GM12878 (cell line): ENCODE measurements around the gene DNAJC11. TPM values are rescaled to one million over a fixed set of nuclear protein-coding genes. Genes with fewer than 3 reads are reported as not detected.

ENCODE experiments used
- ATAC-seq: fragments of 200-7000 bp; cut with Tn5 transposase; 3 replicates; pipeline ENCODE4 v1.9.1; 2020; ENCODE audit warnings: mild to moderate bottlenecking, moderate library complexity
- BruUV-seq: library from RNA; stranded (reverse); fragments of 400-500 nt; replicated peaks from 2 replicates; lab custom pipeline; 2021; lab: Mats Ljungman, UMichigan
- CTCF ChIA-PET: fragments of 300-600 bp; sonication (Branson Sonifier 250); formaldehyde crosslinking; extraction: SDS; loops from one replicate; lab custom pipeline; 2021; ENCODE audit warnings: inconsistent platforms; lab: Yijun Ruan, JAX
- POLR2A ChIA-PET: fragments of 350-600 bp; formaldehyde crosslinking; extraction: SDS; loops from one replicate; lab custom pipeline; 2021; ENCODE audit warnings: inconsistent platforms; lab: Charles Lee
- RAD21 ChIA-PET: fragments of 300-600 bp; sonication (Branson Sonifier 250); formaldehyde crosslinking; loops from one replicate; lab custom pipeline; 2023; ENCODE audit warnings: antibody characterized with exemption; ENCODE audit not compliant: unreplicated experiment; lab: Charles Lee
- SMC1A ChIA-PET: fragments of 300-600 bp; sonication (Branson Sonifier 250); formaldehyde crosslinking; loops from one replicate; lab custom pipeline; 2023; ENCODE audit not compliant: unreplicated experiment, uncharacterized antibody; lab: Charles Lee
- DNase-seq: peaks from one replicate; pipeline ENCODE4 v3.0.0-alpha.2; 2011; ENCODE audit warnings: low read depth, low spot score
- FAIRE-seq: peaks from 3 replicates; lab custom pipeline; 2011; peaks lifted over from hg19 to GRCh38; lab: Jason Lieb, UNC
- H2AFZ ChIP-seq: 2 replicates; pipeline ENCODE4 v1.6.0; 2011; ENCODE audit warnings: low read depth, low read length, control low read depth; ENCODE audit not compliant: control insufficient read depth
- H3K27ac ChIP-seq: 2 replicates; pipeline ENCODE4 v1.5.1; 2011; ENCODE audit warnings: control low read depth; ENCODE audit not compliant: control insufficient read depth, insufficient read depth
- H3K27me3 ChIP-seq, 2 experiments: replicated peaks in 1 of 2; 2 replicates each; pipeline versions ENCODE4 v1.6.0 to v1.6.1; 2011; ENCODE audit warnings: low read length in 1 of 2; ENCODE audit not compliant: control insufficient read depth in 2 of 2, insufficient read depth in 2 of 2
- H3K36me3 ChIP-seq, 2 experiments: 2 replicates each; pipeline ENCODE4 v1.5.1; 2011; ENCODE audit warnings: low read length in 1 of 2; ENCODE audit not compliant: control insufficient read depth in 2 of 2, insufficient read depth in 2 of 2
- H3K4me1 ChIP-seq: 2 replicates; pipeline ENCODE4 v1.6.1; 2011; ENCODE audit warnings: mild to moderate bottlenecking, low read length, moderate library complexity, mixed read lengths; ENCODE audit not compliant: control insufficient read depth, insufficient read depth
- H3K4me2 ChIP-seq: 2 replicates; pipeline ENCODE4 v1.6.0; 2011; ENCODE audit warnings: control low read depth; ENCODE audit not compliant: control insufficient read depth, insufficient read depth
- H3K4me3 ChIP-seq: fragments of 200-600 bp; sonication (generic); 2 replicates; pipeline ENCODE4 v1.5.1; 2016
- H3K79me2 ChIP-seq: 2 replicates; pipeline ENCODE4 v1.6.0; 2011; ENCODE audit warnings: low read length; ENCODE audit not compliant: control insufficient read depth, insufficient read depth
- H3K9ac ChIP-seq: 2 replicates; pipeline ENCODE4 v1.8.0; 2011; ENCODE audit warnings: low read length, control low read depth, mixed read lengths; ENCODE audit not compliant: control insufficient read depth, insufficient read depth
- H3K9me3 ChIP-seq: replicated peaks from 3 replicates; pipeline ENCODE4 v1.5.1; 2011; ENCODE audit warnings: mild to moderate bottlenecking, low read length; ENCODE audit not compliant: control insufficient read depth, insufficient read depth
- H4K20me1 ChIP-seq: 2 replicates; pipeline ENCODE4 v1.6.0; 2011; ENCODE audit not compliant: control insufficient read depth, insufficient read depth
- DPF2 ChIP-seq: fragments of 450-650 bp; IDR thresholded peaks from 2 replicates; pipeline ENCODE4 v1.6.1; 2017; ENCODE audit warnings: mild to moderate bottlenecking
- ESRRA ChIP-seq: IDR thresholded peaks from 2 replicates; pipeline ENCODE4 v1.6.1; 2012; ENCODE audit warnings: mild to moderate bottlenecking, low read length, improper control_type of control experiment
- EZH2 ChIP-seq: IDR thresholded peaks from 2 replicates; pipeline ENCODE4 v1.6.1; 2012; ENCODE audit warnings: low read depth, mild to moderate bottlenecking, control low read depth, inconsistent platforms, low read length, borderline replicate concordance; ENCODE audit not compliant: control insufficient read depth
- FOS ChIP-seq: IDR thresholded peaks from 3 replicates; pipeline ENCODE4 v1.6.1; 2011; ENCODE audit warnings: borderline replicate concordance; ENCODE audit not compliant: insufficient read length; ENCODE audit errors: extremely low read depth
- HDGF ChIP-seq: fragments of 450-650 bp; IDR thresholded peaks from 2 replicates; pipeline ENCODE4 v1.6.1; 2016; ENCODE audit warnings: antibody characterized with exemption
- JUNB ChIP-seq: IDR thresholded peaks from 2 replicates; pipeline ENCODE4 v1.6.1; 2016; ENCODE audit warnings: antibody characterized with exemption, mild to moderate bottlenecking
- KAT2A ChIP-seq: conservative IDR thresholded peaks from 2 replicates; pipeline ENCODE4 v1.6.1; 2011; ENCODE audit warnings: low read depth, low read length; ENCODE audit not compliant: control insufficient read depth
- MEF2B ChIP-seq: fragments of 450-650 bp; IDR thresholded peaks from 2 replicates; pipeline ENCODE4 v1.6.1; 2018; ENCODE audit warnings: mild to moderate bottlenecking, moderate library complexity; ENCODE audit not compliant: partially characterized antibody, poor library complexity, severe bottlenecking
- NFXL1 ChIP-seq: fragments of 450-650 bp; IDR thresholded peaks from 2 replicates; pipeline ENCODE4 v1.6.1; 2017; ENCODE audit warnings: antibody characterized with exemption, mild to moderate bottlenecking, borderline replicate concordance
- NFYB ChIP-seq: IDR thresholded peaks from 2 replicates; pipeline ENCODE4 v1.6.1; 2011; ENCODE audit warnings: low read depth, mild to moderate bottlenecking, low read length, improper control_type of control experiment, moderate library complexity; ENCODE audit not compliant: insufficient read depth
- PAX5 ChIP-seq: IDR thresholded peaks from 2 replicates; pipeline ENCODE4 v1.6.1; 2011; ENCODE audit warnings: low read depth, low read length, borderline replicate concordance
- PAX8 ChIP-seq: fragments of 450-650 bp; IDR thresholded peaks from 2 replicates; pipeline ENCODE4 v1.6.1; 2017; ENCODE audit warnings: mild to moderate bottlenecking, moderate library complexity
- RAD51 ChIP-seq: fragments of 450-650 bp; IDR thresholded peaks from 2 replicates; pipeline ENCODE4 v1.6.1; 2016; ENCODE audit warnings: moderate library complexity, mild to moderate bottlenecking, inconsistent platforms
- STAT3 ChIP-seq: IDR thresholded peaks from 2 replicates; pipeline ENCODE4 v1.6.1; 2011; ENCODE audit warnings: low read depth, low read length, improper control_type of control experiment
- ZNF687 ChIP-seq: fragments of 450-650 bp; IDR thresholded peaks from 2 replicates; pipeline ENCODE4 v1.6.1; 2017; ENCODE audit warnings: mild to moderate bottlenecking, moderate library complexity
- ZSCAN29 ChIP-seq: fragments of 450-650 bp; IDR thresholded peaks from 2 replicates; pipeline ENCODE4 v1.6.1; 2017; ENCODE audit warnings: mild to moderate bottlenecking, moderate library complexity
- WGBS: methylation state at CpG from one replicate; pipeline ENCODE4 v1.1.6; 2016; ENCODE audit warnings: low lambda C conversion rate; ENCODE audit not compliant: insufficient replicate concordance, insufficient coverage; ENCODE audit errors: missing lambda C conversion rate; 5-methylcytosine and 5-hydroxymethylcytosine counted together
- in situ Hi-C: fragments of 300-500 bp; cut with MboI; formaldehyde crosslinking; loops from 9 replicates; pipeline ENCODE4 v1.14.3; 2018; ENCODE audit warnings: mixed read lengths
- intact Hi-C: fragments of 100-400 bp; cut with micrococcal nuclease; formaldehyde crosslinking; loops from one replicate; pipeline ENCODE4 v1.14.2; 2022; ENCODE audit not compliant: unreplicated experiment
- polyA plus RNA-seq, 11 experiments: library from polyadenylated mRNA; depleted of rRNA in 4 of 11; unstranded in 6 of 11; stranded (reverse) in 5 of 11; fragments of >200 nt; fragmentation: Nextera tagmentation in 4 of 11; fragmentation: Illumina TruSeq in 1 of 11; extraction: Ambion mirVana in 4 of 11; extraction: Trizol in 1 of 11; gene quantifications; 1 replicate in 1 of 11; 2 replicates in 10 of 11; pipeline versions ENCODE4 v1.2.1 to v1.2.3, GENCODE V29; 2011 to 2016; ENCODE audit warnings: inconsistent platforms in 2 of 11, missing spikeins in 2 of 11, low read depth in 1 of 11
- total RNA-seq, 4 experiments: library from RNA; depleted of rRNA in 3 of 4; stranded (reverse); fragments of >200 nt in 3 of 4; fragmentation: Illumina TruSeq in 1 of 4; extraction: Trizol in 1 of 4; gene quantifications; 2 replicates each; pipeline versions ENCODE4 v1.2.1 to v1.2.3, GENCODE V29; 2013 to 2021

DNAJC11 gene
- total and polyA plus RNA-seq, 10 of the 15 experiments (the other 5 are each of a cell fraction or from before 2014, with no cell fraction given) = 5.0 to 58.8 (median 39.5) TPM

GRCh38 chr1:6730880-6731279 lies 29.3 kb upstream of the DNAJC11 start:
- H3K36me3 ChIP-seq = no peaks in the 10 kb centered on the region
- ChIA-PET POLR2A (no interaction called here), SMC1A (no interaction called here)
- FAIRE-seq = no peak
- TF ChIP-seq NFXL1 (no peak), DPF2 (no peak), RAD51 (no peak), ZSCAN29 (no peak), MEF2B (no peak), PAX5 (no peak), PAX8 (no peak), EZH2 (no peak)
- TF ChIP-seq, all 136 proteins: peak for 0
- Histone ChIP-seq H3K9me3 (no peaks in the 10 kb centered on the region), H3K4me1 (no peaks in the 10 kb centered on the region), H3K79me2 (no peaks in the 10 kb centered on the region), H4K20me1 (no peaks in the 10 kb centered on the region), H3K27me3 (no peaks in the 10 kb centered on the region), H3K4me2 (no peak overlapping the region), H3K9ac (no peak overlapping the region), H2AFZ (no peak overlapping the region), H3K4me3 (no peak overlapping the region), H3K27ac (no peak overlapping the region)
- no TSS peak for BruUV-seq
- intact Hi-C loops (no loop called here), in situ Hi-C loops (no loop called here)
- 46% methylated on average over 6 of the region's 6 CpGs for WGBS
- ChIA-PET RAD21 (no interaction called here), CTCF (interaction anchor here (3.3 kb wide), 1 partner anchor 11 kb away, joined by 13 read pairs; no protein-coding TSS in a partner anchor)
- DNase-seq (no peak), ATAC-seq (no peak)

GRCh38 chr1:6730473-6730872 lies 28.9 kb upstream of the DNAJC11 start:
- no peaks in the 10 kb centered on the region for H4K20me1 ChIP-seq
- H3K9me3 ChIP-seq = no peaks in the 10 kb centered on the region
- no peaks in the 10 kb centered on the region for H3K27me3 ChIP-seq
- H3K4me2 ChIP-seq = no peak overlapping the region
- H3K79me2 ChIP-seq = no peaks in the 10 kb centered on the region
- ATAC-seq (no peak), DNase-seq (no peak), FAIRE-seq (no peak)
- no peak overlapping the region for H2AFZ ChIP-seq
- CTCF ChIA-PET = interaction anchor here (3.3 kb wide), 1 partner anchor 11 kb away, joined by 13 read pairs; no protein-coding TSS in a partner anchor
- H3K4me1 ChIP-seq = no peaks in the 10 kb centered on the region
- H3K9ac ChIP-seq = no peak overlapping the region
- in situ Hi-C loops = no loop called here
- intact Hi-C loops = no loop called here
- SMC1A ChIA-PET = no interaction called here
- WGBS = 35% methylated on average over 11 of the region's 11 CpGs
- POLR2A ChIA-PET = no interaction called here
- BruUV-seq = no TSS peak
- no peaks in the 10 kb centered on the region for H3K36me3 ChIP-seq
- RAD21 ChIA-PET = no interaction called here
- TF ChIP-seq NFYB (no peak), JUNB (no peak), HDGF (no peak), STAT3 (no peak), FOS (no peak), KAT2A (no peak), ESRRA (no peak), ZNF687 (no peak)
- H3K4me3 ChIP-seq = no peak overlapping the region
- H3K27ac ChIP-seq = no peak overlapping the region
